ENCODE data around the gene ICOS.
"Not testable (repeated sequence)": the region's sequence is repeated elsewhere in the genome, so short reads cannot be mapped to it uniquely, and the experiment has no call there.

ICOS gene

GRCh38 chr2:203973676-203974075, 37.1 kb downstream of the ICOS start:
- no peak for DNase-seq (ENCODE audit: low spot score)

GRCh38 chr2:203975912-203976311, 39.3 kb downstream of the ICOS start:
- DNase-seq (ENCODE audit: low spot score): no peak

- no peak for DNase-seq (ENCODE audit: low spot score)
These were observed 45.7 kb downstream of the ICOS start for GRCh38 chr2:203982276-203982675.

GRCh38 chr2:203983064-203983715, 46.6 kb downstream of the ICOS start:
- DNase-seq (ENCODE audit: low spot score): no peak

GRCh38 chr2:203985978-203986377, 49.4 kb downstream of the ICOS start:
- DNase-seq (ENCODE audit: low spot score): not testable (repeated sequence)

- DNase-seq (ENCODE audit: low spot score): no peak
These were observed 51.4 kb downstream of the ICOS start for GRCh38 chr2:203987959-203988358.

GRCh38 chr2:203988500-203989260, 52.1 kb downstream of the ICOS start:
- no peak for DNase-seq (ENCODE audit: low spot score)

- DNase-seq (ENCODE audit: low spot score): no peak
These were observed 53.0 kb downstream of the ICOS start for GRCh38 chr2:203989521-203989920.

GRCh38 chr2:203992509-203992908, 55.9 kb downstream of the ICOS start:
- DNase-seq (ENCODE audit: low spot score): no peak

- no peak for DNase-seq (ENCODE audit: low spot score)
These were observed 56.4 kb downstream of the ICOS start for GRCh38 chr2:203993011-203993410.

GRCh38 chr2:203993560-203993959, 57.0 kb downstream of the ICOS start:
- no peak for DNase-seq (ENCODE audit: low spot score)

- DNase-seq (ENCODE audit: low spot score): no peak
These were observed 58.2 kb downstream of the ICOS start for GRCh38 chr2:203994735-203995134.

- DNase-seq (ENCODE audit: low spot score): no peak
These were observed 60.1 kb downstream of the ICOS start for GRCh38 chr2:203996692-203997091.

- no peak for DNase-seq (ENCODE audit: low spot score)
These were observed 60.9 kb downstream of the ICOS start for GRCh38 chr2:203997481-203997880.

GRCh38 chr2:203997980-203998809, 61.6 kb downstream of the ICOS start:
- no peak for DNase-seq (ENCODE audit: low spot score)

- DNase-seq (ENCODE audit: low spot score): no peak
These were observed 63.3 kb downstream of the ICOS start for GRCh38 chr2:203999835-204000234.

GRCh38 chr2:204000446-204000845, 63.9 kb downstream of the ICOS start:
- no peak for DNase-seq (ENCODE audit: low spot score)

GRCh38 chr2:204003276-204003990, 66.9 kb downstream of the ICOS start:
- DNase-seq (ENCODE audit: low spot score): no peak

GRCh38 chr2:204004912-204005311, 68.3 kb downstream of the ICOS start:
- no peak for DNase-seq (ENCODE audit: low spot score)

GRCh38 chr2:204005940-204006721, 69.6 kb downstream of the ICOS start:
- DNase-seq (ENCODE audit: low spot score): no peak

GRCh38 chr2:204008352-204008751, 71.8 kb downstream of the ICOS start:
- no peak for DNase-seq (ENCODE audit: low spot score)
